Thyroid gland (tissue), 4 donors: ENCODE data around the gene FNDC3B. TPM values are rescaled to one million over a fixed set of nuclear protein-coding genes. Genes with fewer than 3 reads are reported as not detected.
"Not testable (repeated sequence)": the region's sequence is repeated elsewhere in the genome, so short reads cannot be mapped to it uniquely, and the experiment has no call there.

Experiments
- DNase-seq, 2 donors: peaks; one replicate each; pipeline ENCODE4 v3.0.0-alpha.2; 2019
- H3K27ac ChIP-seq, 3 donors: fragments of 200-600 bp; sonication (generic); 1 replicate in 2 of 3; 2 replicates in 1 of 3; pipeline ENCODE4 v1.5.1; 2016 to 2019; ENCODE audit warnings: mild to moderate bottlenecking in 1 of 3, moderate library complexity in 1 of 3
- H3K27me3 ChIP-seq: fragments of 200-600 bp; sonication (generic); one replicate; pipeline ENCODE4 v1.5.1; 2019
- H3K36me3 ChIP-seq, 2 donors: fragments of 200-600 bp; sonication (generic); one replicate each; pipeline ENCODE4 v1.5.1; 2016 to 2019
- H3K4me1 ChIP-seq, 2 donors: fragments of 200-600 bp; sonication (generic); one replicate each; pipeline ENCODE4 v1.5.1; 2017 to 2019
- H3K4me3 ChIP-seq, 3 donors: fragments of 200-600 bp; sonication (generic); replicated peaks in 1 of 3; 1 replicate in 2 of 3; 2 replicates in 1 of 3; pipeline ENCODE4 v1.5.1; 2016; ENCODE audit warnings: mild to moderate bottlenecking in 1 of 3
- H3K9me3 ChIP-seq: fragments of 200-600 bp; sonication (generic); one replicate; pipeline ENCODE4 v1.5.1; 2017
- CTCF ChIP-seq, 6 experiments: fragments of 200-600 bp in 3 of 6; fragments of 450-650 bp in 3 of 6; sonication (generic) in 3 of 6; IDR thresholded peaks; one replicate each; pipeline ENCODE4 v1.5.1; 2016 to 2019; ENCODE audit warnings: antibody characterized with exemption in 6 of 6, mild to moderate bottlenecking in 2 of 6, inconsistent platforms in 1 of 6, moderate library complexity in 1 of 6
- POLR2A ChIP-seq, 2 donors: fragments of 450-650 bp; IDR thresholded peaks; one replicate each; pipeline ENCODE4 v1.6.1; 2017; ENCODE audit warnings: antibody characterized with exemption in 2 of 2, mild to moderate bottlenecking in 2 of 2, moderate library complexity in 1 of 2
- WGBS, 2 donors: methylation state at CpG; one replicate each; pipeline ENCODE4 v1.1.5; 2017; 5-methylcytosine and 5-hydroxymethylcytosine counted together
- intact Hi-C: fragments of 100-400 bp; cut with DNase I; formaldehyde crosslinking; loops from one replicate; pipeline ENCODE4 v1.15.1; 2023
- total RNA-seq, 4 donors: library from RNA; depleted of rRNA; stranded (reverse); fragments of >200 nt; gene quantifications; one replicate each; pipeline ENCODE4 v1.2.3, GENCODE V29; 2016

The FNDC3B gene
- total RNA-seq: 100 to 1,000 TPM; 118 to 172 (median 146) TPM

GRCh38 chr3:172039436-172040077, at the start of gene FNDC3B:
FNDC3B (plus strand) TSS chr3:172039578; CDS start chr3:172112480, 72,902 bp downstream.
- Histone ChIP-seq H3K4me3 (peak within 1 kb of the TSS; percentile 87 to 96 (median 94)), H3K36me3 (no peaks in the 10 kb centered on the region), H3K9me3 (no peaks in the 10 kb centered on the region), H3K27me3 (no peaks in the 10 kb centered on the region), H3K27ac (peak within 1 kb of the TSS; percentile 94 to 98 (median 94)), H3K4me1 (peaks cover 8 to 25% of the 10 kb centered on the region in 2 donors)
- intact Hi-C loops: loop anchor here (5.0 kb wide), 1 partner anchor 293 kb away; no protein-coding TSS in a partner anchor
- DNase-seq: peak; percentile 95
- 0 to 1% methylated on average over 24 to 39 of the region's 59 CpGs for WGBS, 2 donors
- peak in 1 of 6 experiments; percentile 7 for TF ChIP-seq CTCF (IDR thresholded peaks at IDR 0.05)
- TF ChIP-seq POLR2A (IDR thresholded peaks at IDR 0.05): peak; percentile 48 to 97

- H3K27me3 ChIP-seq, H3K4me1 ChIP-seq, H3K4me3 ChIP-seq, H3K36me3 ChIP-seq, DNase-seq, H3K9me3 ChIP-seq, H3K27ac ChIP-seq, intact Hi-C loops: not testable (repeated sequence)
- WGBS, 2 donors: 91 to 97% methylated on average over 3 of the region's 3 CpGs
Measured at GRCh38 chr3:171990239-171990638, 49.1 kb upstream of the FNDC3B start.

- WGBS, 2 donors: 88% methylated on average over 3 of the region's 3 CpGs
- H3K9me3 ChIP-seq: no peaks in the 10 kb centered on the region
- H3K36me3 ChIP-seq: no peaks in the 10 kb centered on the region
- TF ChIP-seq POLR2A (IDR thresholded peaks at IDR 0.05): no peak
- TF ChIP-seq CTCF (IDR thresholded peaks at IDR 0.05): no peak
- no peaks in the 10 kb centered on the region for H3K4me1 ChIP-seq
- no peak for DNase-seq
- H3K27ac ChIP-seq: no peak overlapping the region
- intact Hi-C loops: no loop called here
- H3K4me3 ChIP-seq: no peak overlapping the region
- no peaks in the 10 kb centered on the region for H3K27me3 ChIP-seq
Measured at GRCh38 chr3:171991166-171991565, 48.2 kb upstream of the FNDC3B start.

GRCh38 chr3:171994646-171995428, 44.5 kb upstream of the FNDC3B start:
- Histone ChIP-seq H3K27me3 (no peaks in the 10 kb centered on the region), H3K4me3 (no peak overlapping the region), H3K9me3 (no peaks in the 10 kb centered on the region), H3K27ac (no peak overlapping the region), H3K4me1 (no peaks in the 10 kb centered on the region), H3K36me3 (no peaks in the 10 kb centered on the region)
- DNase-seq: no peak
- 59 to 71% methylated on average over 3 of the region's 3 CpGs for WGBS, 2 donors
- intact Hi-C loops: no loop called here
- no peak for TF ChIP-seq POLR2A (IDR thresholded peaks at IDR 0.05)

- no peaks in the 10 kb centered on the region for H3K27me3 ChIP-seq
- DNase-seq: no peak
- intact Hi-C loops: no loop called here
- no peak overlapping the region for H3K4me3 ChIP-seq
- TF ChIP-seq POLR2A (IDR thresholded peaks at IDR 0.05) (no peak), CTCF (IDR thresholded peaks at IDR 0.05) (no peak)
- H3K9me3 ChIP-seq: no peaks in the 10 kb centered on the region
- no peaks in the 10 kb centered on the region for H3K36me3 ChIP-seq
- H3K4me1 ChIP-seq: no peaks in the 10 kb centered on the region
- H3K27ac ChIP-seq: no peak overlapping the region
Measured at GRCh38 chr3:171995486-171995885, 43.9 kb upstream of the FNDC3B start.
